GM18867 (cell line): ENCODE measurements around the gene AGMO.

Experiments
- ATAC-seq: cut with Tn5 transposase; IDR thresholded peaks from one replicate; pipeline ENCODE4 v1.9.1; 2021; ENCODE audit warnings: mild to moderate bottlenecking, moderate library complexity; ENCODE audit not compliant: unreplicated experiment

The AGMO gene

GRCh38 chr7:15402436-15403136 is 159.2 kb downstream of the AGMO start:
- no peak for ATAC-seq

GRCh38 chr7:15400440-15400839 is 161.4 kb downstream of the AGMO start:
- no peak for ATAC-seq

GRCh38 chr7:15399441-15399840 is 162.4 kb downstream of the AGMO start:
- no peak for ATAC-seq

GRCh38 chr7:15397922-15398760 is 163.7 kb downstream of the AGMO start:
- ATAC-seq = no peak

- no peak for ATAC-seq
These were observed 164.7 kb downstream of the AGMO start for GRCh38 chr7:15397159-15397550.

GRCh38 chr7:15396210-15397158 is 165.3 kb downstream of the AGMO start:
- no peak for ATAC-seq

- no peak for ATAC-seq
These were observed 172.7 kb downstream of the AGMO start for GRCh38 chr7:15389073-15389472.

- no peak for ATAC-seq
These were observed 183.2 kb downstream of the AGMO start for GRCh38 chr7:15378494-15379145.

GRCh38 chr7:15376600-15376999 is 185.2 kb downstream of the AGMO start:
- no peak for ATAC-seq

- ATAC-seq = no peak
These were observed 191.4 kb downstream of the AGMO start for GRCh38 chr7:15370441-15370840.

GRCh38 chr7:15368653-15369052 is 193.2 kb downstream of the AGMO start:
- ATAC-seq = no peak

- no peak for ATAC-seq
These were observed 193.9 kb downstream of the AGMO start for GRCh38 chr7:15367897-15368296.

GRCh38 chr7:15358112-15358511 is 203.7 kb downstream of the AGMO start:
- ATAC-seq = no peak

GRCh38 chr7:15352421-15353206 is 209.2 kb downstream of the AGMO start:
- ATAC-seq = no peak

GRCh38 chr7:15345216-15345615 is 216.6 kb downstream of the AGMO start:
- no peak for ATAC-seq

GRCh38 chr7:15341817-15342216 is 220.0 kb downstream of the AGMO start:
- no peak for ATAC-seq

- ATAC-seq = no peak
These were observed 225.7 kb downstream of the AGMO start for GRCh38 chr7:15336146-15336545.

GRCh38 chr7:15335390-15335789 is 226.4 kb downstream of the AGMO start:
- no peak for ATAC-seq

GRCh38 chr7:15334536-15335263 is 227.1 kb downstream of the AGMO start:
- no peak for ATAC-seq
